ENCODE measurements around the gene PRR3.

The PRR3 gene

GRCh38 chr6:30537931-30538330, 19.2 kb upstream of the PRR3 start:
- DNase-seq (ENCODE audit: low read depth) = no peak

GRCh38 chr6:30541515-30542403, 15.3 kb upstream of the PRR3 start:
- peak; percentile 80 for DNase-seq (ENCODE audit: low read depth)

- DNase-seq (ENCODE audit: low read depth) = no peak
Measured at GRCh38 chr6:30542404-30542725, 14.7 kb upstream of the PRR3 start.

- DNase-seq (ENCODE audit: low read depth) = peak; percentile 24
Measured at GRCh38 chr6:30542915-30543314, 14.2 kb upstream of the PRR3 start.

GRCh38 chr6:30543821-30544220, 13.3 kb upstream of the PRR3 start:
- no peak for DNase-seq (ENCODE audit: low read depth)

- peak; percentile 80 for DNase-seq (ENCODE audit: low read depth)
Measured at GRCh38 chr6:30544666-30545272, 12.3 kb upstream of the PRR3 start.

- no peak for DNase-seq (ENCODE audit: low read depth)
Measured at GRCh38 chr6:30547454-30547853, 9.6 kb upstream of the PRR3 start.

GRCh38 chr6:30548375-30548774, 8.7 kb upstream of the PRR3 start:
- DNase-seq (ENCODE audit: low read depth) = peak; percentile 25

- DNase-seq (ENCODE audit: low read depth) = no peak
Measured at GRCh38 chr6:30554404-30554803, 2.7 kb upstream of the PRR3 start.

GRCh38 chr6:30554962-30555815, 1.9 kb upstream of the PRR3 start:
- peak; percentile 43 for DNase-seq (ENCODE audit: low read depth)

- DNase-seq (ENCODE audit: low read depth) = no peak
Measured at GRCh38 chr6:30555816-30556065, 1.4 kb upstream of the PRR3 start.

GRCh38 chr6:30556066-30556905, 809 bp upstream of the PRR3 start, which contains the start of gene GNL1:
TSS of gene GNL1 (minus strand) at chr6:30556489. CDS start at chr6:30556203, 286 bp downstream.
- DNase-seq (ENCODE audit: low read depth) = peak; percentile 82

- no peak for DNase-seq (ENCODE audit: low read depth)
Measured at GRCh38 chr6:30557683-30557981, 537 bp downstream of the PRR3 start.

- no peak for DNase-seq (ENCODE audit: low read depth)
Measured at GRCh38 chr6:30560930-30561329, 3.8 kb downstream of the PRR3 start.

GRCh38 chr6:30562470-30563425, 5.7 kb downstream of the PRR3 start:
- DNase-seq (ENCODE audit: low read depth) = no peak

GRCh38 chr6:30564114-30564513, 7.0 kb downstream of the PRR3 start:
- DNase-seq (ENCODE audit: low read depth) = no peak

- DNase-seq (ENCODE audit: low read depth) = no peak
Measured at GRCh38 chr6:30565772-30566171, 8.7 kb downstream of the PRR3 start.

- no peak for DNase-seq (ENCODE audit: low read depth)
Measured at GRCh38 chr6:30568245-30568644, 11.2 kb downstream of the PRR3 start.

- no peak for DNase-seq (ENCODE audit: low read depth)
Measured at GRCh38 chr6:30570263-30570662, 13.2 kb downstream of the PRR3 start.

- no peak for DNase-seq (ENCODE audit: low read depth)
Measured at GRCh38 chr6:30570740-30571074, 13.6 kb downstream of the PRR3 start.

GRCh38 chr6:30571075-30571761, 14.1 kb downstream of the PRR3 start, which contains the start of gene ABCF1:
TSS of gene ABCF1 (plus strand) at chr6:30571442. CDS start at chr6:30571488, 46 bp downstream.
- peak; percentile 96 for DNase-seq (ENCODE audit: low read depth)

All from EH (cell line).